NOMO-1 treated with DMSO at 0.1 percent for 48 hours (cell line): ENCODE measurements around the gene IL19.

ENCODE experiments used
- DNase-seq: peaks from one replicate; lab custom pipeline; 2025; ENCODE audit not compliant: unreplicated experiment; lab: John Stamatoyannopoulos, UW

Gene IL19

DNA sequence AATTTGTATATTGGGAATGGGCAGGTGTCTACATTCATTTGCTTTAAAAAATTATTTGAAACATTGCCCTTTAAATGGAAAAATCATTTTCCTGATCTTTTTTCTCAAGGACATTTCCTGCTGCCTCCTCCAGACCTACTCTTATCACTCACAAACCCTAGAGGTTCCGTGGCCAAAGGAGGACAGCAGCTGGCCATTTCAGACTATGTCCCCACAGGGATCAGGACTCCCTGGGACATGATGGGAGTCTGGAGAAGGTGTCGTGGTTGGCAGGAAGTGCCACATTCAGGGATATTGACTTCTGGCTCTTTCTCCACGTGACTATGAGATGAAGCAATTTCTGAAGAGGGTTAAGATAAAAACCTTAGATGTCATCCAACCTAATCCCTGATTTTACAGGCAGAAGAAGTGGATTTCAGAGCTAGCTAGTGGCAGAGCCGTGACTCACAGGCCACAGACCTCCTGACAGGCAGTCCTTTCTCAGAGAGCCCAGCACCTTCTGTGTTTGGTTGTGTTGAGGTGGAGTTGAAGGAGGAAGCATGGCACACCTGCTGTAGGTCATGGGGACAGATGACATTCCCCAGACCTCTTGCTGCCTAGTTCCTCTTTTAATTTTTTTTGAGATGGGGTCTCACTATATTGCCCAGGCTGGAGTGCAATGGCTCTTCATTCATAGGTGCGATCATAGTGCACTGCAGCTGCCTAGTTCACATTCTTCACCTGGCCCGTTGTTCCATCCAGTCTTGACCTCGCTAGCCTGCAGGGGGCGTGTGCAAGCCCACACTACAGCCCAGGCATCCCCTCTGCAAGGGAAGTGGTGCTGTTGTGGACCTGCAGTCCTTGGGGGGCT, 27.2 kb downstream of the IL19 start:
- peak; percentile 3 for DNase-seq

DNA sequence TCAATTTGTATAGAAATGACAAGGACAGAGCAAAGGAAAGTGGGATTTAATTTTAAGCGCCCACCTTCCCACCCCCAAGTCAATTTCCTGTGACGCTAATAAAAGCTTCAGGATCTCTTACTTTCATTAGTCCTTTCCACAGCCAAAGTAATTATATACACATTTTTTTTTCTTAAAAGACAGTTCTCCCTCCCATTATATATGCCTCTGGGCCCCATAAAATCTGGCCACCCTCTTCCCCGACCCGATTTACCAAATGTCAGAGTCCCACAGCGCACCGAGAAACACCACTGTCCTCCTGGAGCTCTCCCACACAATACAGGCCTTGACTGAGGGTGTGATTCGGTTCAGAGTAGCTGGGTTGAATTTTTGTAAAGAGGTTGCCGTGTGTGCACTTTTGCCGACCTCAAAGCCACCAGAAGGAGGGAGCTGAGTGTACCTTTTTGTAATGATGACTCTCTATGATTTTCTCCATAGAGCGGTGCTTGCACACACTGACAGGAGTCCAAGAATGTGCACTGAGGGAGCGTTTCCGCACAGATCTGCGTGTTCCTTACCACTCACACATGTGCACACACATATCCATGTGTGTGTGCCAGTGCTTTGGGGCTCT, 27.9 kb downstream of the IL19 start:
- DNase-seq, result no peak

DNA sequence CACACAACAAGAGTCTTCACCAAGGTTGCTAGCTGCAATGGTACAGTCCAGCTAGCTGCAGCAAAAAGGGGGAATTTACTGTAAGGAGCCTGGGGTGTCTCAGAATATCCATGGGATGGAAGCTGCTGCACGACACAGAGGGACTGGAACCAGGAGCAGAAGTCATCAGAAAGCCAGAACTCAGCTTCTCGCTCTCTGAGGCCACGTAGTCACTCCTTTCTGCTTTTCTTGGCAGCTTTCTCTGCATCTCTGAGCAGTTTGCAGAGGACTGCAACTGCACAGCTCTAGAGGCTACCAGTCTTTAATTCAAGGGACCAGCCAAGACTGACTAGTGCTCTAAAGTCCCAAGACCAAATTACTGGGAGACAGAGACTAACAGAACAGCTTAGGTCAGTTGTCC, 28.7 kb downstream of the IL19 start:
- DNase-seq, result no peak

DNA sequence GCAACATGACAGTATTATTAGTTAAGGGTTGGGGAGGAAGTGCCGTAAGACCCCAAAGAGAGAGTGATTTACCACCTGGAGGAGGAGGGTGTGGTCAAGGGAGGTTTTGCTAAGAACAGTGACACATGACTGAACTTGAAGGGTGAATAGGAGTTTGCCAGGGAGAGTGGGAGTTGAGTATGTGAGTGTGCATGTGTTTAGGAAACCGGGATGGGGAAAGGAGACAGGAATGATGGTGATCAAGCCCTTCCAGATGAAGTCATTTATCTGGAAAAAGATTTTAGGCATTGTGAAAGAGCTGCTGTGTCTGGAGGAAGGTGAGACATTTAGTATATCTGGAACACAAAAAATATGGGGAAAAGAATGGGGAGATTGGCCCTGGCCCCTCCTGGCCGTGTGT, 29.8 kb downstream of the IL19 start:
- no peak for DNase-seq

DNA sequence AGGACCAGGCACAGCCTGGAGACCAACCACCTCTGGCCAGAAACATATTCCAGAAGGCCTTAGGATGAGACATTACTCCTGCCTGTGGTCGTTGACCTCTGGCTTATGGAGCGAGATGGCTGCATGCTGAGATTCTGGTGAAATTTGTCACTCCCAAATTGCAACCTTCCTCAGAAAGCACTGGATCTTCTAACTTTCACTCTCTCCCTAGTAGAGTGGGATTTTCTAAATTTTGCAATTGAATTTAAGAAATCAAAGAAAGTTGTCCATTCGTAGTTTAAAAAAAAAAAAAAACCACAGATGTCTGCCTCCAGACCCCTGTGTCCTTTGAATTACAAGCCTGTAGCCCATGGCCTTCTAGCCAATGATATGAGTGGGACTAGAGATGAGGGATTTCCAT, 30.3 kb downstream of the IL19 start:
- DNase-seq, result no peak

DNA sequence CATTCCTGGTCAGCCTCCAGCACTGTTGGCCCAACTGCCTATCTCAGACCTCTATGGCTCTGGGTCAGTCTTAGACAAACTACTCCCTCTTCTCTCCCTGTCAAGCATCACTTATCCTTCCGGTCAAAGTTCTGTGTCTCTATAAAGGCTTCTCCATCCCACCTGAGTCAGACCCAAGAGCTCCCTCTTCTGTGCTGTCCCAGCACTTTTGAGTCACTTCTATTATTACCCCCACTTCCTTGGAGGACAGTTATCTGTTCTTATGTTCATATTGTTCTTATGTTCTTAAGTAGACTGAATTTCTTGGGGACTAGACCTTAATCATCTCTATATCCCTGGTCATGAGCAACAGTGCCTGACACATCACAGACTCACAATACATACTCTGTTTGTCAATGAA, 30.9 kb downstream of the IL19 start:
- no peak for DNase-seq

DNA sequence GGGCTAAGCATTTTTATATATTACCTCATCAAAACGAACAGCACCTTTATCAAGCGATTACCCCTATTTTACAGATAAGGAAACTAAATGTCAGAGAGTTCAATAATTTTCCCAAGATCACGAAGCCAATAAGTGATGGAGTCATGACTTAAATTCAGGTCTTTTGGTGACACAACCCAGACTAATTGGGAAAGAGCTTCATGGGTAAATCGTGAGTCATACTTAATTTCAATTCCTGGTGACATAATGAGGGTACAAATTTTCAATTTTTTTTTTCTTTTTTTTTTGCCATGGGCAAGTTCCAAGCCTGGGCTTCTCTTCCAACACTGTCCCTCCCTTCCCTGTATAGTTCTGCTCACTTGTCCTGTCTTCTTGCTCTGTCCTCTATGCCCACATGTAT, 31.8 kb downstream of the IL19 start:
- peak; percentile 79 for DNase-seq

DNA sequence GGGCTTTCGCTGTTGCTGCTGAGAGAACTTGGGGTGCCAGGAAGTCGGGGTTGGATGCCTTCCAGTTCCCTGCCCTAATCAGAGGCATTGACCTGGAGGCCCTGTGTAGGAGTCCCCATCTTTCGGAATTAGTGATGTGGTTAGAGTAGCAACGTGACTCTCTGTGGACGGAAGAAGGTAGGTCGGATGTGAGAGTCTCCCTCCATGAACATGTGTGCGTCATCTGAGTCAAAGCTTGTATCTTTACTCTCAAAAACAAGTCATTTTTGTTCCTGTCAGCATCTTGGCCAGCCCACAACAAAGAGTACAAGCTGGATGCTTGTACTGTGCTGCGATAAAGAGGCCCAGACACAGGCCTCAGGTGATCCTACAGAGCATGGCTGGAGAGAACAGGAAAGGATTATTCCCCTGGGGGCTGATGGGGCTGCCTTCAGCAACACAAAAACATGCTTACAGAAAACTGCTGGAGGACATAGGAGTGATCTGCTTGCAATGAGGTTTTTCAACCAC, 32.7 kb downstream of the IL19 start:
- DNase-seq, result no peak

DNA sequence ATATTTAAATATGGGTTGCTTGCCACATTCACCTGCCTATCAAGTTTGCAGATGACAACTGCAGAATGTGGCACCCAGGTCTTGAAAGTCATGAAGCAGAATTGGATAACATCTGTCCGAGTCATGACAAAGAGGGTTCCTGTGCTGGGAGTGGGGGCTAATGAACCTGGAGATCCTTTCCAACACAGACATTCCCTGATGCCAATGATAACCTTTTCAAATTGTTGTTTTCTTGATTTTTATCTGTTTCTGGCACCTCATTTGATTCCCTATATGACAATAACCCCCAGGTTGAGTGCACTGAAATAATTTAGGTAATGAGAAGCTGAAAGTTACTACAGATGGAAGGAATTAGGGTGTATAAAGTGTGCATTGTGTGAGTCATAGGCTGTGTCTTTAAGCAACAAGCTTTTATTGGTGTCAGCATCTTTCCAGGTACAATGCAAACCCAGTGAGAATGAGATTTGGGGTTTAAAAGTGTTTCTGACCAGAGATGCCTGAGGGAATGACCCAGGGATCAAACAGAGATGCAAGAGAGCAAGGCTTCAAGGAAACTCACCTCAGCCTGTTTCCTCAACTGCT, 33.7 kb downstream of the IL19 start:
- DNase-seq, result no peak

DNA sequence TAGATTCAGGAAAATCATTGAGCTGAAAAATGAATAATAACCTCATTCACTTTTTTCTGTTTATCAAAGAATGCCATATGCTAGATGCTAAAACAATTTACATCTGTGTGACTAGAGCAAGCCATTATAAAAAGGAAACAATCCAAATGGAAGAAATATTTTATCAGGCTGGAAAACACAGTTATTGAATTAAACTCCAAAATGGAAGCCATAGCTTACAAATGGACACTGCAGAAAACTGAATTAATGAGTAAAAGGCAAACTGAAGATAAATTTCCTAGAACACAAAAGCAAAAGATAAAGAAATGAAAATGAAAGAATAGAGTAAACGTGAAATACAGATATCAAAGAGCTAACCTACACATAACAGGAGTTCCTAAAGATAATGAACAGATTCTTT, 34.8 kb downstream of the IL19 start:
- DNase-seq, result no peak

DNA sequence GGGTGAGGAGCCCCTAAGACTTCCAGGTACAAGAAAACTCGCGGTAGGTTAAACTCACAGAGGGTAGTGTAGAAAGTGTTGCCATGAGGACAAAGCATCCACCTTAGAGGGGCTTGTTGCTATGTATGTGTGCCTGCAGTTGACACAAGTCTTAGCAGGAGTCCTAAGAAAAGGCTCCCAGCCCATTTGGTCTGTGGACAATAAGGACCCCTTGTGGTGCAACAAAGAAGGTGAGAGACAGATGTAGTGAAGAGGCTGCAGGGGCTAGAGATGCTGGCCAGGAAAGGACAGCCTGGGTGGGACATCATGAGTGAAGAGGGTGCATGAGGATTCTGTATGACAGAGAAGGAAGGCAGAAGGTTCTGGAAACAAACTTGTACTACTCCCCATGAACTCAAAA, 38.0 kb downstream of the IL19 start:
- peak; percentile 53 for DNase-seq

DNA sequence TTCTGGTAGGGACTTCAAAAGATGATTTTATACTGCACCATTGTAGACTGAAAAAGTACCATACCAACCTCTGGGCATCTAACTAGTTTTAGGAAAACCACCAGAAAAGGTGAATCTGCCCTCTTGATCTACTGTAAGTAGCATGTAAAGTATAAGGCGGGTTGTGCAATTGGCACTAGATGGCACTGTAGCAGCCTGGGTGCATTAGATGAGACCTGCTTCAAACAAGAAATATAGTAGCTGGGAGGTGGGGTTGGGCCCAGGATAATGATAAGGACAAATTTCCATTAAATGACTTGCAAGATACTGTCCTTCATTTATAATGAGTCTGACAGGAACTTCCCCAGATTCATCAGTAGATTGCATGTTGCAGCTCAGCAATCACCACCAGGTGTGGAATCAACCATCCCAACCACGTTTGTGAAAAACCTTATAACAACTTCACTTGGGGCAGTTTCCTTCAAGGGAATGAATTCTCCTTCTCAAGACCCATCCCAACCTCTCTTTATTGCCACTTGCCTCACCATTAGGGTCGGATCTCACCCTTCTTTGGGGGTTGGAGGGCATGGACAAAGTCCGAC, 39.0 kb downstream of the IL19 start:
- peak; percentile 43 for DNase-seq

DNA sequence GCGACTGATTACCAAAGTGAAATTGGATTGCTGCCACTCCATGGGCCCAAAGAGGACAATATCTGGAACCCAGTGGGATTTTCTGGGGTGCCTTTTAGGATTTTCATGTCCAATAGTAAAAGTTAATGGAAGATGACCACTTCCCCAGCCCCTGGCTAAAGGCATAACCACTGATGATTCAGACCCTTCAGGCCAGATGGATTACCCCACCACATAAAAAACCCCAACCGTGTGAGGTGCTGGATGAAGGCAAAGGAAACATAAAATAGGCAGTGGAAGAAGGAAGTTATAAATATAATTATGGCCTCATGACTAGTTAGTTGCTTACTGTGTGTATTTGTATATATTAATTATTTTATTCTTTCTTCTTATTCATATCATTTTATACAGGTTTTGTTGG, 41.9 kb downstream of the IL19 start:
- peak; percentile 62 for DNase-seq

DNA sequence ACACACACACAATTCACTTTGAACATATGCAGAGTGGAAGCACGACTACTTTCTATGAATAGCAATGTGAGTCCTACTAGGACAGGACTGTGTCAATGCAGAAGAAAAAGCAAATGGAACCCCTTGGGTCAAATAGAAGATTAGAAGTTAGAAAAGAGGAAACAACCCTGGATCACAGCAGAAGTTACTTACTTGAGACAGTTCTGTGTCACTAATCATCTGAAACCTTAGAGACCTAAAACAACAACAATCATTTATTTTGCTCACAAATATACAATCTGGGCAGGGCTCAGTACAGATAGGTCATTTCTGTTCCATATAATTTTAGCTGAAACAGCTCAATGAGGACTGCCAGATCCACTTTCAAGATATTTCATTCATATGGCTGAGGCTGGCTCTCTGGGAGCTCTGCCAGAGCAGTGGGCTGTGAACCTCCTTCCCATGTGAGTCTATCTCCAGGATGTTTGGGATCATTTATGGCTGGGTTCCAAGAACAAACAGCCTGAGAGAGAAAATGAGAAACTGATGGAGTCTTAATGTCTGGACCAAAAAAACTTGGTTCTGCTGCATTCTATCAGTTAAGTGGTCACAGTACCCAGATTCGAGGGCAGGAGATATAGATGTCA, 44.3 kb downstream of the IL19 start:
- DNase-seq, result peak; percentile 38

DNA sequence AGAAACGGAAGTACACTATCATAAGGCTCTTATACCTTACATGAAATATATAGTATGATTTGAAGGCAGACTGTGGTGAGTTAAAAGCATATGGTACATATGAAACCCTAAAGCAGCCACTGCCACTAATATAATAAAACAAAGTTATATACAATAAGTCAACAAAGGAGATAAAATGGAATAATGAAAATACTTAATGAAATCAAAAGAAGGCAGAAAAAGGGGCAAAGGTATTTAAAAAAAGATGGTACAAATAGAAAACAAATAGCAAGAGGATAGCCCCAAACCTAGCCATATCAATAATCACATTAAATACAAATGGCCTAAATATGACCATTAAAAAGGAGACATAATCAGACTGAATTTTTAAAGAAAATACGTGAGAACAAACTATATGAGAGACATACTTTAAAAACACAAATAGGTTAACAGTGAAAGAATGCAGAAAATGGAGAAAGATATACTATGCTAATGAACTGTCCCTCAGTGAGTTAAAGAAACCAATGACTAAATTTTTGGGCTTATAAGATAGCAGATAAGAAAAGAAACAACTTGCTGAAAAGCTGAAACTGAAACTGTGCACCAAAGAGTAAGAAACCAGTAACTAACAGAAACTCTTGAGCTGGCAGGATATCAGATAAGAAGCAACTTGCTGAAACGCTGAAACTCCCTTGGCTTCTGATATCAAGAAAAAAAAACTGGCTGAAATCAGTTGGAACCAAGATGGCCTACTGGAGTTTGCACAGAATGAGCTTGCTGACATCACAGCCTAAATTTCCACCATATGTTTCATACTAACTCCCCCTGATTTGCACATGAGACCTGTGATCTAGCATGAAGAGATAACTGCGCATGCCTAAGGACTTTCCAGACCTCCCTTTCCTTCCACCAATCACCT, 46.1 kb downstream of the IL19 start:
- DNase-seq, result no peak

DNA sequence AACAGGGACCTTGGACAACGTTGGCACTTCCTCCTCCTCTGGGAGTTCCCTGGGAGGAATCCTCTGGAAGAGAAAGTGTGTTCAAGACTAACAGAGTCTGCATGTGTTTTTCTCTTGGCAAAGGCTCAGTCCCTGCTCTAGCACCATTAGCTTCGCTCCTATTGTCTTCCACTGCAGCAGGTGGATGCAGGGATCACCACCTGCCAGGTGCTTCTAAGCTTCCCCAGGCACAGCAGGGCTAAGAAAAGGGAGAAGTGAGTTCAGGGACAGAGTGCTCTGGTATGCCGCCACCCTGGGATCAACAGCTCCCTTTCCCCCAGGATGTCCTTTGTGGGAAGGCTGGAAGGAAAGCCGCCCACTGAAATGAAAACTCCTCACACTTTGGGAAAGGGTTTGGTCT, 50.9 kb downstream of the IL19 start:
- DNase-seq, result no peak

DNA sequence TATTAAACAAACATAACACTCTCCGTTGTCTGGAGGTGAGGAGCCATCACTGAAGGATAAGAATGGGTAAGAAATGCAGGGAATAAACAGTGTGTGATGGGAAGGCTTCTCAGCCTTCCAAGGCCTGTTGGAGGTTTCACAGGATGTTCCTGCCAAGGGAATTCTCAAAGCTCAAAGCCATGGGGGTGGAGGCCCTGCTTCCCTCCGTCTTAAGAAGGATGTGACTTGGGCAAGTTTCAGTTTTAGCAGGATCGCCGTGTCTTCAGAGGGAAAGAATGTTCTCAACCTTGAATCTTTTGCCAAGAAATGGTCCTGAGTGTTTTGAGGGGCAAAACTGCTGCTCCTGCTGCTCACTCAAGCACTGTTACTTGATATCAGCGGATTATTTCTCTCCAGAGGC, 53.2 kb downstream of the IL19 start:
- DNase-seq, result no peak

DNA sequence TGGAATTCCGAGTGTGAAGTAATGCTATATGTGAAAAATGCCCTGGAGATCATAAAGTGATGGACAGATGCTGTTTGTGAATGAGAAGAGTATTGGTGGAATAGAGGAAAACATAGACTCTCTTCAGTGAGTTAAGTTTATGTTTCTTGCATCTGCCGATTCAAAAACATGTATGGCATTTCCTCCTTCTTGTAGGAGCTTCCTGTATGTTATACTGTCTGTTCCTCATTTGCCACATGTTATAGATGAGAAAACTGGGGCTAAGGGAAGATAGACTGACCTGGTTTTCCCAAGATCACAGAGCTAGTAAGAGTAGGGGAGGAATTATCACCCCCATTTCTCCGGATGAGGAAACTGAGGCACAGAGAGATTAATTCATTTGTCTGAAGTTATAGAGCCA, 53.8 kb downstream of the IL19 start:
- DNase-seq, result peak; percentile 63

DNA sequence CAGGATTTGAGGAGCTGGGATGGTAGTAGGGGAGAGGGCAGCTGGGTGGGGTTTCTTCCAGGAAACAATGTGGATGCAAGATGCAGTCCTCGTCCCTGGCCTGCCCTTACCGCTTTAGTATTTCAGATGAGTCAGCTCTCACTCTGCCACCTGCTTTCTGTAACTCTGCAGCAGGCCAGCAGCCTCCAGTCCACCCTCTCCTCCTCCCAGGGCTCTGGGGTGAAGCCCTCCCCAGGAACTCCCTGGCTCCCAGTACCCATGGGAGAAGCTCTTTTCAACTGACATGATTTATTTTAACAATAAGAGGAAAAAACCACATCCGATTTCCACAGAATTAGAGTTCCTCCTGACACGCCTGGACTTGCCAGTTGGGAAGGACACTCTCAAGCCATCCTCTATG, 55.8 kb downstream of the IL19 start:
- DNase-seq, result peak; percentile 18

DNA sequence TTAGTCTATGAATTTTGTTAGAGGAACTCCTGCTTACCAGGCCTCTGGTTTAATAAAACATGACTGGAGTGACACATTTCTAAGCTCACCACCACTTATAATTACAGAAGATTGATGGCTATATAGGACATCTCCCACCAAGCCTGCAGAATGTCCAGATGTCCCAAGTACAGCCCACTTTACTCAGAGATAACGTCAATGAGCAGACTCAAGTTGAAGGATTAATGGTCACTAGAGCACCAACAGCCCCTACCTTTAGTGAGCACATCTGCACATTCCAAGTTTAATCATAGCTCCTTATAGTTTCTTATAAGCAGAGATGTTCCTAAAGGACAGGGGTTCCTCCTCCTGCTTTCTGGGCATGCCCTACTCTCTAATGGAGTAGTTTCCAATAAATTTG, 57.5 kb downstream of the IL19 start:
- DNase-seq, result no peak
